HG03060 (cell line): ENCODE results near the gene CASS4.
"Not testable (repeated sequence)": the region's sequence is repeated elsewhere in the genome, so short reads cannot be mapped to it uniquely, and the experiment has no call there.

Experiments
- ATAC-seq: cut with Tn5 transposase; IDR thresholded peaks from one replicate; pipeline ENCODE4 v1.9.1; 2021; ENCODE audit warnings: low read depth, moderate number of reproducible peaks; ENCODE audit not compliant: unreplicated experiment

The CASS4 gene

GRCh38 chr20:56391596-56392131, 20.4 kb upstream of the CASS4 start:
- ATAC-seq, result peak; percentile 11

DNA sequence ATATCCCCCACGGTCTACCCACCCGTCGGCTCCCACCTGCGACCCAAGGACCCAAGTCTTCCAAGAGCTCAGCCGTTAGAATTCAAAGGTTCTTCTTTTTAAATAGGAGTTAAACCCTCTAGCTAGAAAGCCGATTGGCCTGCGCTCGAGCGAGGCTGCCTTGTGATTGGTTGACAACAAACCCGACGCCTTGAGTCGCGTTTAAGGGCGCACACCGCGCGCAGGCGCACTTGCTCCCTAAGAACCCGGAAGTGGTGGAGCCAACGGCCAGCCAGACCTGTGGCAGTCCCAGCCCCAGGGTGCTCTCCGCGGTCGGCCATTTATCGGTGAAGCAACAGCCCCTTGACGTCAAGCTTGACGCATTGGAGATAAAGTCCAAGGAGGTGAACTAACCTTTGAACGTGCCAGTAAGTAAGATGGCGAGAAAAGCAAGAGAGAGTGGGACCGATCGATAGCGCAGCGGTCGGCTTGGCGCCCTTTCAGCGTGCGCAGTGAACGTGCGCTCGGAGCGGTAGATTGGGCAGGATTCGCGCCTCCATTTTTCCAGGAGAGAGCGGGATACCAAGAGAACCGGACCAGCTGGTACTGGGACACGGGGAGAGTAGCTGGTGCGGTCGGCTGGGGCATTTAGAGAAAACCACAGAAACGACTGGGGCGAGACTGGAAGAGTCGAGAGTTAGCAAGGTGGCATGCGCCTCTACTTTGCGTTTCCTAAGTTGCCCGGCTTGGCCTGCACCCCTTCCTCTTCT, 19.8 kb upstream of the CASS4 start, which contains the start of the genes AURKA and CSTF1:
AURKA (minus strand) TSS at position 84 of the 749 bp plus-strand sequence. CDS start 4,018 bp downstream, outside the sequence.
CSTF1 (plus strand) TSS at position 514 of the 749 bp plus-strand sequence. CDS start 2,908 bp downstream, outside the sequence.
- ATAC-seq, result peak; percentile 90

DNA sequence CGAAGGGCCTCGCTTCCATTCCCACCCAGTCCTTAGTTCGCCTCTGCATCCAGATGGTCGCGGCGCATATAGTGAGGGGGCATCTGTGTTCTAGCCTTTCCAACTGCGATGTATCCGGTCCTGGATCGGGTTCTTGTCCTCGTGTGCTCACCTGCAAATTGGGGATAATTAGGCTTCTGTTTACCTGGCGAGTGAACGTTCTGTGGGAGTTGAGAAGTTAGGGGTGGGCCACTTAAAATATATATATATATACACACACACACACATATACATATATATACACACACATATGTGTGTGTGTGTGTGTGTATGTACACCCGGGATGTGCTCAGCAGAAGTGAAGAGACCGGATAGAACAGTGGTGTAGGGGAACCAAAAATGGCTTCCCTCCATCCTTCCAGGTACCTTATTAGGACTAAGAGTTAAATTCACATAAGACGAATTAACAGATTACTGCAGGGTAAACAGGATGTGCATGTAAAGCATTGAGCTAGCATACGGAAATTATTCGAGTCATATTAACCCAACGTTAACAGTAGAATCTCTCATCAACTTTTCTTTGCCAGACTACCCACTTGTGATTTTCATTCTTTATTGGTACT, 19.1 kb upstream of the CASS4 start:
- ATAC-seq, result no peak

DNA sequence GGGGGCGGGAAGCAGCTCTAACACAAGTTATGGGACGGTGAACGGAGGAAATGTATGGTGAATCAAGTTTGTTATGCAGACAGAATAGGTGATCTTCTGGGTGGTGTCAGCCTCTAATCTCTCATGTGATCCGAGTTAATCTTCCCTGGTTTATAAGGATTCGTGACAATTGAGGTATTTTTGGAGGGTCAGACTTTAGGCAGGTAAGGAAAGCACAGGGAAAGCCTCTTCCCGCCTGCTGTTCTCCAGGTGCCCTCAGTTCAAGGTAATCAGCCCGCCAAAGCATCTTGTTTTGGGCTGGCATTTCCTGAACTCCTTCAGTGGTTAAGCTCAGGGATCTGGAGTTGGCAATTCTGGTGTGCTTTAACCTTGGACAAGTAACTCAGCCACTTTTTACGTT, 18.4 kb upstream of the CASS4 start:
- no peak for ATAC-seq

DNA sequence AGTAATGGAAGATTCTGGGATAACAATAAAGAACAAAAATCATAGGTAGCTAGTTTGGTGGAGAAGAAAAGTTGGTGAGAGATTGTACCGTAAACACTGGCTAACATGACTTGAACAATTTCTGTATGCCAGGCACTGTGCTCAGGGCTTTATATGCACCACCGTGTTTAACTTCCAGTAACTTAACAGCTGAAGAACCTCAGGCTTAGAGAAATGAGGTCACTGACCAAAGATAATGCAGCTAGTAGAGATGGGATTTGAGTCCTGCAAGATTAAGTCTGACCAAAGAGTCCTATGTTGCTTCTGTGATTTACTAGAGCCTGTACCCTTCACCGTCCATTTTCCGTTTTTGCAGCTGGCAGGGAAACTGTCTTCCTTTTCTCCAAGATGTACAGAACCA, 16.9 kb upstream of the CASS4 start:
- ATAC-seq, result no peak

DNA sequence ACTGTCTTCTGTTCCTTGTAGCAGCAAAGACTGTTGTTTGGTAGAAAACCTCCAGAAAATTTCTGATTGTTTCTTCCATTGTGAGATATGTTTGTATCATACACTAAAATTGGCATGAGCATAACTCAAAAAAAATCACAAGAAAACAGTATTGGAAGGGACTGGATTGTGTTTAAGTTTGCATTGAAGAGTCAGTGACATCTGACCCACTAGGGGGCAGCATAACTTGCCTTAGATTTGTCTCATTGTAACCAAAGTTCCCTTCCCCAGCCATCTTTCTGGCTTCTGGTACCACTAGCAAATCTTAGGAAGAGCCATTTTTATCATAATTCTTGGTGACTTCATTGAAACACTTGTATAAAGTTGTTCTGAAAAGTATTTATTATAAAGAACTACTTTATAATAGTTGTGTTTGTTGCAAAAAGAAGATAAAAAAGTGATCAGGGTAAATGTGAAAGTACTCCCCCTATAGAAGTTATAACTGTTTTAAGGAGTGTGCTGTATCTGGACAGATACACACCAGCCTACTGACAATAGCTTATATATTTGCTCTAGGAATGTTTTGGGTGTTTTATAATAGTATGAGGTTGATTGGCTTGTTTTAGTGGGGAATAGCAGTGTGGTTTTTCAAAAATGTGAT, 11.9 kb upstream of the CASS4 start:
- no peak for ATAC-seq

DNA sequence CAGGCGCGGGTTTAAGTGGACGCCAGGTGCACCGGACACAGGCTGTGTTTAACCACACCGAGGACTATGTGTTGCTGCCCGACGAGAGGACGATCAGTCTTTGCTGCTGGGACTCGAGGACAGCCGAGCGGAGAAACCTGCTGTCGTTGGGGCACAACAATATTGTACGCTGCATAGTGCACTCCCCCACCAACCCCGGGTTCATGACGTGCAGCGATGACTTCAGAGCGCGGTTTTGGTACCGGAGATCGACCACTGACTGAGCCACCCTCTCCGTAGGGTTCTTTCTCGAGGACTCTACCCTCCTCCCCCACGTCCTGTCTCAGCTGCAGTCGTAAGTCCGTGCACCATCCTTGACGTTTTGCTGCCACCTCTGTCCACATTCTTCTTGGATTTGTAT, 8.6 kb upstream of the CASS4 start:
- ATAC-seq, result no peak

- not testable (repeated sequence) for ATAC-seq
These were observed 6.7 kb upstream of the CASS4 start for GRCh38 chr20:56405356-56405755.

DNA sequence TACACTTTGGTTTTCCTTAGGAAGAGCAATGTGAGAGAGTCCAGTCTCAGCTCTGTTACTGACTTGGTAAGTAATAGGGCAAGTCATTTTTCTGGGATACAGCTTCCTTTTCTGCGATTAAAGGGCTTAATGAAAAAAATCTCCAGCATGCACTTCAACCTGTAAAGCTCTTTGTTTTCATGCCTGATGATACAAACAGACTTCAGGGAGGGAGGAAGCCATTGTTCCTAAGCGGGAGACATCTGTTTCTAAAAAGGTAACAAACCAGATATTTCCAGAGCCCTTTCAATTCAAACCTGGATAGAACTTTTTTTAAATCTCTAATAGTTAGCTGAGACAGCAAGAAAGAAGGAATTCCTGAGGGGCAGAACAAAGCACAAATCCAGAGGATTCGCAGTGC, 5.2 kb upstream of the CASS4 start:
- no peak for ATAC-seq

- ATAC-seq, result no peak
These were observed 2.5 kb upstream of the CASS4 start for GRCh38 chr20:56409521-56409920.

DNA sequence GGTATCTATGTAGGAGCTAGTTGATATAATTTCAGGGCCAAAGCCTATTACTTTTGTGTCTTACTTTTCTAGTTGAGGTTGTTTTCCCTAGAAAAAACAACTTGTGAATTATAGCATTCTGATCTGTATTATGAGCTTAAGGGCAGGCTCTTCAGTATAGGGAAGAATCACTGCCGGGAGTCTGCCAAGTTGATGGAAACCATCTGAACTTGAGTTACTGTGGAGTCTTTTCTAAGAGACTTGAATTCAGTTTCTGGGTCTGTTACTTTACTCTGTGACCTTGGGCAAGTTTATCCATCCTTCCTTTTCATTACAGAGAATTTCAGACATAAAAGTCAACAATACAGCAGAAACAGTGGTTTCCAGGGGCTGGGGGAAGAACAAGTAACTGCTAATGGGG, 2.1 kb upstream of the CASS4 start:
- ATAC-seq, result no peak

DNA sequence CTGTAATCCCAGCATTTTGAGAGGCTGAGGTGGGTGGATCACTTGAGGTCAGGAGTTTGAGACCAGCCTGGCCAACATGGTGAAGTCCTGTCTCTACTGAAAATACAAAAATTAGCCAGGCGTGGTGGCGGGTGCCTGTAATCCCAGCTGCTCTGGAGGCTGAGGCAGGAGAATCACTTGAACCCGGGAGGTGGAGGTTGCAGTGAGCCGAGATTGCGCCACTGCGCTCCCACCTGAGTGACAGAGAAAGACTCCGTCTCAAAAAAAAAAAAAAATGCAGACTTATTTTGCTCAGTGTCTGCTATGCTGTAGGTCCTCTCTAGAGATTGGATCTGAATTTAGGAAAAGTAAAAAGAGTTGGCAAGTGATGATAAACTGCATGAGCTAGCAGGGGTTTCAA, 773 bp upstream of the CASS4 start:
- not testable (repeated sequence) for ATAC-seq

DNA sequence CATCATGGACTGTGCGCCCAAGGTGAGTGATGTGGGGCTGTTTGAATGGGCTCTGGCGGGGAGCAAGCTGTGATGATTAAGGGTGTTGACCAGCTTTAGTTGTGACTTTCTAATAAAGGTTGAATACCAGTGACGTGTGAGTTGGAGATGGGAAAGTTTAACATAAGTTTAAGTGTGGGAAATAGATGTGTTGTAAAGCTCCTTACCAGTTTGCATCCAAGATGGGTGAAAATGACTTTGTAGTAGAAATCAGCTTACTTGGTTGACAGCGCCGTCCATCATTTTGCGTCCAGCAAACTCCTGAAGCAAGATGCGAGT, 372 bp downstream of the CASS4 start:
- ATAC-seq, result no peak

DNA sequence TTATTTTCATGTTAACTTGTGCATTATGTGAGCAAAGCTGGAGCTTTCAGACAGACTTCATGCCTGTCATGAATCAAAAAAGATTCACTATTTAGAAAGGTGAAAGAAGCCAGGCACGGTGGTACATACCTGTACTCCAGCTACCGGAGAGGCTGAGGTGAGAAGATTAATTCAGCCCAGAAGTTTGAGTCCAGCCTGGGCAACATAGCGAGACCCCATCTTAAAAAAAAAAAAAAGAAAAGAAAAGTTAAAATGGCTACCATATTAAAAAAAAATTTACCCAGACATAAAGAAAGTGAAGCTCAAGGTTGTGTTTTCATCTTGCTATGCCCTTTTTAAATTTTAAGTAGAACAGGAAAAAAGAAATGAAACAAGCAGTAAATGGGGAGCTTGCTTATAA, 889 bp downstream of the CASS4 start:
- no peak for ATAC-seq

GRCh38 chr20:56414842-56415765, 3.0 kb downstream of the CASS4 start:
- no peak for ATAC-seq

DNA sequence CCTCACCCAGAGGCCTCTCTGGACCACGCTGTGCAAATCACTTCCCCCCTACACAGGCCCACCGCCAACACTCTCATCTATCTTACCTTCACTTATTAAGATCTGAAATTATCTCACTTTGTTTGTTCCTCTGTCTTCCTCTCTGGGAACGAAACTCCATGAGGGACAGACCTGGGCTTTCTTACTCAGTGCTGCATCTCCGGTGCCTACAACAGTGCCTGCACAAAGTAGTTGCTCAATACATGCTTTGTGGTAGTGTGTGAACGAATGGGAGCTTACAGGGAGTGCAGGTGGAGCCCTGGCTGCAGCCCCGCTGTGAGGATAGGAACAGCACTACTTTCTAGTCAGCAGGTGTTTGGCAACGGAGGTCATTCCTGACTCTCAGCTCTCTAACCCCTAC, 5.3 kb downstream of the CASS4 start:
- no peak for ATAC-seq

DNA sequence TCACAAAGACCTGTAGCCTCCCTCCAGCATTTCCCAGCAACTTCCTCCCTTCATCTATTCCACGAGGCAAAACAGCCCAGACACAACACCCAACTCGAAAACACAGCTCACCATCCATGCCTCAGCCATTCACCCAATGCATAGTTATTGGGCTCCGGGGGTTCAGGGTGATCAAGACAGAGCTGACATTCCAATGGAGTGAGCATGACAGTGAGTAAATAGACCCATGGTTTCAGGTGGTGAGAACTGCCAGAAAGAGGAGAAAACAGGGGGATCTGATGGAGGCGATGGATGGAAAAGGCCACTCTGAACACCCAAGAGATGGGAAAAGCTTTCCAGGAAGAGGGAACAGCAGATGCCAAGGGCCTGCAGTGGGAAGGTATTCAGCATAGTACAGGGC, 5.9 kb downstream of the CASS4 start:
- no peak for ATAC-seq

DNA sequence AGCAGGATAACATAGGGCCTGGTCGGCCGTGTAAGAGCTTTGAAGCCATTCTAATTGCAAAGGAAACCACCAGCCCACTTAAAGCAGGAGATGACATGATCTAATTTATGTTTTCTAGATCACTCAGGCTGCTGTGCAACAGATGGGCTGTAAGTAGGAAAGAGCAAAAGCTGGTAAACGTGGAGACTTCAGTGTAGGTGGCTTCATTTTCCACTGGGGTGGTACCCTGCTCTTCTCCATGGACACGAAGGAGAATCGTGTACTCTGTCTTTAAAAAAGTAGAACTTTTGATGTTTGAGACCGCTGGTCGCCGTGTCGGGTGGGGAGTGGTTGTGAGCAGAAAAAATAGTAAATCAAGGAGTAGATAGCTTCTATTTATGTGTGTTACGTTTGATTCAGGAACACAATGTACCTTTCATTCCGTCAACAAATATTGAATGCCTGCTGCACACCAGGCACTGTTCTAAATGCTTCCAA, 6.4 kb downstream of the CASS4 start:
- no peak for ATAC-seq

GRCh38 chr20:56420028-56420427, 8.0 kb downstream of the CASS4 start:
- no peak for ATAC-seq

GRCh38 chr20:56420940-56421688, 9.1 kb downstream of the CASS4 start:
- ATAC-seq, result no peak
